ENCODE measurements around the gene HSD17B2.
"Not testable (repeated sequence)": the region's sequence is repeated elsewhere in the genome, so short reads cannot be mapped to it uniquely, and the experiment has no call there.

HSD17B2 gene

GRCh38 chr16:82079892-82080291 is 44.8 kb downstream of the HSD17B2 start:
- DNase-seq (ENCODE audit: low read depth in 2 of 2): no peak

DNA sequence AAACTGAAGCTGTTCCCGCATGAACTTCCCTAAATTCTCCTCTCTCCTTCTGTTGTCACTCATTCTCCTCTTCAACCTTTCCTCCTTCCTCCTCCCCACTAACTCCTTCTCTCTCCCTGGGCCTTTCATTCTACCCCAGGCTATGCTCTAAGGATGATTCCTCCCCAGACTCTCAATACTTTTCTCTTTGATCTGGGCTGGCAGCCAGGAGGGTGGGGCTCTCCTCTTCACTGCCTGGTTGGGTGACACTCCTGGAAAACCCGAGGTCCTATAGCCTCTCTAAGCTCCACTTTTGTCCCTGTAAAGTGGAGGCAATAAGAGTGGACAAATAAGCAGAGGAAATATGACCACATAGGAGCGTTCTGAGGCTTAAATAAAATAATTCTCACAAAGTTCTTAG is 46.2 kb downstream of the HSD17B2 start:
- no peak for DNase-seq (ENCODE audit: low read depth in 2 of 2)

GRCh38 chr16:82082097-82082496 is 47.0 kb downstream of the HSD17B2 start:
- no peak for DNase-seq (ENCODE audit: low read depth in 2 of 2)

DNA sequence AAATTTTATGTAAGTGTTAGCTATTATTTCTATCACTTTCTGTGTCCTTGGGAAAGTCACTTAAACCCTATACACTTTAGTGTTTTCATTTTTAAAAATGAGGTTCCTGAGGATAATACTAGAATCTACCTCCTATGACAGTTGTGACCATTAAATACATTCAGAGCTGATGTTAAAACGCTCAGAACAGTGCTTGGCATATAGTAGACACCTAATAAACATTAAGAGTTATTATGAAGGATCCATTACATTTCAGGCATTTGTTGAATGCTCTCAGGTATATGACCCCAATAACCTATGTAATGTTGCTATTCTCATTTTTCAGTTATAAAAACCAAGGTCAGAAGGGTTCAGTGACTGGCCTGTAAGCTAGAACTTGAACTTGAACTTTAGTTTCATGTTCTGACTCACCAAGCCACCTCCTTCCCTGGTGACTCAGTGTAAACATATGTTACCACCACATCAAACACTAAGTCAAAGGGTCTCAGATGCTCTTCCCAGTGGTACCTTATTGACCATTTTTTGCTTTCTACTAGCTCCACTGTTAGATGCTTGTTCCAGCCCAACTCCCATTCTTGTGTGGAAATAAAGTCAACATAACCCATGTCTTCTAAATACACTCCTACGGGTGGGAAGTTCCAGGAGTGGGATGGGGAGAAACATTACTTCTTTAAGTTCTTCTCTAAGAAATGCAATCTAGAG is 47.6 kb downstream of the HSD17B2 start:
- no peak for DNase-seq (ENCODE audit: low read depth in 2 of 2)

DNA sequence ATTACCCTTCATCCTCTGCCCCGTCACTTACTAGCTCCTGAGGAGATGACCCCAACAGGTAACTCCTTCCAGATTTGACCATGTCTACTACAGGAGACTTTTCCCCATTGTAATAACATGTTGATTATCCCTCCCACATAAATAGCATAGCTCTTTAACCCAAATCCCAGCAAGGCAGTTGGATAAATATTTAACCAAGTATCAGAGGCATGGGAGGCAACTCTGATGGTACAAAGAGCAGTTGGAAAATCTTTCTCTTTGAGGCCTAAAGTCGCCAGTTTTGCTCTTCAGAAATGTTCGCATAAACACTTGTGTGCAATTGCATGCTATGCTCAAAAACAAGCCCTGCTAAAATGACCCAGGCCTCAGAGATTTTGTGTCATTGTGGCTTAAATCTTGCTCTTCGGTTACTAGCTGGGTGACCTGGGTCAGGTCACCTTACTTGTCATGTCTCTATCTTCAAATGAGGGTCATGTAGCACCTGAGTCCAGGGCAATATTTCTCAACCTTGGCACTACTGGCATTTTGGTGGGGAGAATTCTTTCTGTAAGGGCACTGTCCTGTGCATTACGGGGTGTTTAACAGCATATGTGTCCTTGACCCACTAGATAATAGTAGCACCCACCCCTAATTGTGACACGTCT is 48.8 kb downstream of the HSD17B2 start:
- DNase-seq (ENCODE audit: low read depth in 2 of 2): no peak

DNA sequence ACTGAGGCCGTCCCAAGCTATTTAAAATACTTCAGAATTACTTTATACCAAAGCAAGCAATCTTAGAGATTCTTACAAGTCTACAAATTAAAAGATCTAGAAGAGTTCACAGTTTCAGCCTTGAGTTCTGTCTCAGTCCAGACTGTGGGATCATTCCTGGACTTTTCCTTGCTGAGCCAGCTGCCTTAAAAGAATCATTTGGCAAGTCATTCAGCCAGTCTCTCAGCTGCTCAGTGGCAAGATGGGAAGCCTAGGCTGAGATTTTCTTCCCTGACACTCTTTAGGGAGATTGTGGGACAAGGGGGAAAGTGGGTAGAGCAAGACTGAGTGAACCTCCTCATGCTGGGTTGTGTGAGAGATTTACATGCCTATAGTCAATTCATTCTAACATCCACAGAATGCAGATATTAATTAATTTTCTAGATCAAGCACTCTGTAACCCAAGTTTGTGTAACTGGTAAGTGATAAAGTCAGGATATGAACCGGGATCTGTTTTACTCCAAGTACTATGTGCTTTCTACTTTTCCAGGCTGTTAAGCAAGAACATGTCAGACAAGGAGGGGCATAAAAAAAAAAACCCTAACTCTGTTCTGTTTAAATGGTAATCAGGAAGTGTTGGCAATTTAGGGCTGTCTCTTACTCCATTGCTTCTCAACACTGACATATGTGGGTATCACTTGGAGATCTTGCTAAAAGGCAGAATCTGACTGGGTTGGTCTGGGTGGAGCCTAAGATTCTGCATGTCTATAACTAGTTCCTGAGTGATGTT is 50.1 kb downstream of the HSD17B2 start:
- DNase-seq (ENCODE audit: low read depth in 2 of 2): no peak

GRCh38 chr16:82088483-82088882 is 53.4 kb downstream of the HSD17B2 start:
- DNase-seq (ENCODE audit: low read depth in 2 of 2): no peak

DNA sequence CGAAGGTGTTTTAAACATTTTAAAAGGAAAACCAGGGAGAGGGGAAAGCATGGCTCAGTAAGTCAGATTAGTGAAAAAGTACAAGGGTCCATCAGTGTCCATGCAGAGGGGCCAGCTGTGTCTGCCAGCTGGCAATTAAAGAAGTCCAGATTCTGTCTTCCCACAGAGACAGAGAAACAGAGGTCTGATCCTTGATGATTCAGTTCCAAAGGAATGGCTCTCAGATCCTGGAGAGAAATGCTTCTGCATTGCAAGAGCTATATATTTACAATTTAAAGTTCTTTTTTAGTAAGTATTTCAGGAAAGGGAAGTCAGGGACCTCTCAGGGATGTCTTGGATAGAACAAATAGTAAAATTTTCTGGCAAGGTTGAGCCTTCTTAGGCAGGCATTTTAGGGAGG is 56.2 kb downstream of the HSD17B2 start:
- no peak for DNase-seq (ENCODE audit: low read depth in 2 of 2)

DNA sequence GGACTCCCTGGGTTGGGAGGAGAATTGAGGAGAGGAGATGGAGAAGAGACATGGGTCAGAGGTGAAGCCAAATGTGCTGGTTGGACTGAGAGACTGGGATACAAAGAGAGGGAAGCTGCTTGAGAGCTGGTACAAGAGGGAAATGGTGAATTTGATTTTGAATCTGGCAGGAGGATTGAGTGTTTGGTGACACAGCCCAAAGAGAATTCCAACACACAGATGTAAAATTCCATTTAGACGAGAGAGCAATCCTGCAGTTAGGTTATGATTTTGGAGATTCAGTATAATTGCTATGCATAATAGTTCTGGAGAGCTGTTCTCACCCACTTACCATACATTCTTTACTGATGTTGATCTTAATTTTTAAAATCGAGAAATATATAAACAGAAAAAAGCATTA is 57.7 kb downstream of the HSD17B2 start:
- no peak for DNase-seq (ENCODE audit: low read depth in 2 of 2)

DNA sequence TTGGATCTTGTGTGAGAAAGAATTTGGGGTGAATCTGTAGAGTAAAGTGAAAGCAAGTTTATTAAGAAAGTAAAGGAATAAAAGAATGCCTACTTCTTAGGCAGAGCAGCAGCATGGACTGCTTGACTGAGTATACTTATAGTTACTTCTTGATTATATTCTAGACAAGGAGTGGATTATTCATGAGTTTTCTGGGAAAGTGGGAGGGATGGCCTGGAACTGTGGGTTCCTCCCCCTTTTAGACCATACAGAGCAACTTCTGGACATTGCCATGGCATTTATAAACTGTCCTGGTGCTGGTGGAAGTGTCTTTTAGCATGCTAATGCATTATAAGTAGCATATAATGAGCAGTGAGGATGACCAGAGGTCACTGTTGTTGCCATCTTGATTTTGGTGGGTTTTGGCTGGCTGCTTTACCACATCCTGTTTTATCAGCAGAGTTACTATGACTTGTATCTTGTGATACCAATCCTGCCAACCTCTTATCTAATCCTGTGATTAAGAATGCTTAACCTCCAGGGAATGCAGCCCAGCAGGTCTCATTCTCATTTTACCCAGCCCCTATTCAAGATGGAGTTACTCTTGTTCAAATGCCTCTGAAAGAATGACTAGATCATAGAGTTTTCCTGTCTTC is 58.7 kb downstream of the HSD17B2 start:
- DNase-seq (ENCODE audit: low read depth in 2 of 2): no peak

DNA sequence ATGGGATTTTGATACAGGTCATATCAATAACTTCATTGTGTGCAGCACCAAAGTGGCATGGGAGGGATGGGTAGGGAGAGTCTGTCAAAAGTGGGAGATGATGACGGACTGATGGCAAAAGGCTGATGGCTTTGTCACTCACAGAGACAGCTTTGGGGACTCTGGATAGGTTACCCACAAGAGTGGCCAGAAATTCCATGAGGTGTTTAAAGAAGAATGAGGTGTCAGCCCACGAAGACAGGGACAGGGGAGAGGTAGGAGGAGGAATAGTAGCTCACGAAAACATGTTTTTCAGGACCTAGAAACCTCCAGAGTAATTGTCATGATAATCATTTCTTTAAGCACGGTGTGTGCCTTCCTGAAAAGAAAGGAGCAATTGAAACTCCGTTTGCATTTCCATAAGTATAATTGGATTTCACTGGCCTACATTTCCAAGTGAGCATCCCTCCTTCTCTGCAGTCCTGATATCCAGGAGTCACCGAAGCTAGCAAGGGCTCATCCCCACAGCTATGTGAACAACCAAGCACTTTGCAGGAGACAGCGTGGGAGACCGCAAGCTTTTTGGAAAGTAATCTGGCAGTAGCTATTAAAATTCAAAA is 60.0 kb downstream of the HSD17B2 start:
- DNase-seq (ENCODE audit: low read depth in 2 of 2): no peak

DNA sequence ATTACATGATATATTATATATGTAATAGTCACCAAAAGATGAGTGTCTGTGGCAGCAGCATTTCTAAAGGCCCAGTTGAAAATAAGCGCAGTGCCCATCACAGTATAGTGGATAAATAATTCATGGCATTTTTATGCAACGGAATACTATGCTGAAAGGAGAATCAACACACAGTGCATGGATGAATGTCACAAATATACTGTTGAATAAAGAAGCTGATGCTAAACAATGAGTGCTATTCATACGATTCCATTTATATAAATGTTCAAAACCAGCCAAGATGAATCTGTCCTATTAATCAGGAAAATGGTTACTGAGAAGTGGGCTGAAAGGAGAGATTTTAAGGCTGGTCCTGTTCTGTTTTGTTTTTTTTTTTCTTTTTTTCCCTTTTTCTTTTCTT is 61.6 kb downstream of the HSD17B2 start:
- no peak for DNase-seq (ENCODE audit: low read depth in 2 of 2)

DNA sequence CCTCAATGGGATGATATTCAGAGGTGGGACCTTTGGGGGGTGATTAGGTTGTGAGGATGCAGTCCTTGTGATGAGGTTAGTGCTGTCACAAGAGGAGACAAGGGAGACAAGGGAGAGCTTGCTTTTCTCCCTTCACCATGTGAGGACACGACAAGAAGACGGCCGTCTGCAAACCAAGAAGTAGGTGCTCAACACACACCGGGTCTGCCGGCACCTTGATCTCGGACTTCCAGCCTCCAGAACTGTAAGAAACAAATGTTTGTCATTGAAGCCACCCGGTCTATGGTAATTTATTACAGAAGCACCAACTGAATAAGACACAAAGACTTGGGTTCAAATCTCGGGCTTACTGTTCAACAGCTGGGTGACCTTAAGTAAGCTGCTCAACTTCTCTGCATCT is 70.1 kb downstream of the HSD17B2 start:
- no peak for DNase-seq (ENCODE audit: low read depth in 2 of 2)

DNA sequence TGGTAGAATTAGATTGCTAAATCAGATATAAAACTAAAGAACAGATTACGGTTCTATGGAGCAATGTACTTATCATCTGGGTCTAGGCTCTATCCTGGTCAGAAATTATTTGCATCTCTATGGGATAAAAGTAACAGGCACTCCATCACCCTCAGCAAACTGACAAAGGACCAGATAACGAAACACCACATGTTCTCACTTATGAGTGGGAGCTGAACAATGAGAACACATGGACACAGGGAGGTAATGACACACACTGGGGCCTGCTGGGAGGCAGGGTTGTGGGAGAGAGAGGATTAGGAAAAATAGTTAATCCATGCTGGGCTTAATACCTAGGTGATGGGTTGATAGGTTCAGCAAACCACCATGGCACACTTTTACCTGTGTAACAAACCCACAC is 73.0 kb downstream of the HSD17B2 start:
- DNase-seq (ENCODE audit: low read depth in 2 of 2): no peak

- DNase-seq (ENCODE audit: low read depth in 2 of 2): no peak
These were observed 73.7 kb downstream of the HSD17B2 start for GRCh38 chr16:82108774-82109173.

- DNase-seq (ENCODE audit: low read depth in 2 of 2): not testable (repeated sequence)
These were observed 74.2 kb downstream of the HSD17B2 start for GRCh38 chr16:82109266-82109665.

GRCh38 chr16:82111944-82112343 is 76.9 kb downstream of the HSD17B2 start:
- no peak for DNase-seq (ENCODE audit: low read depth in 2 of 2)

DNA sequence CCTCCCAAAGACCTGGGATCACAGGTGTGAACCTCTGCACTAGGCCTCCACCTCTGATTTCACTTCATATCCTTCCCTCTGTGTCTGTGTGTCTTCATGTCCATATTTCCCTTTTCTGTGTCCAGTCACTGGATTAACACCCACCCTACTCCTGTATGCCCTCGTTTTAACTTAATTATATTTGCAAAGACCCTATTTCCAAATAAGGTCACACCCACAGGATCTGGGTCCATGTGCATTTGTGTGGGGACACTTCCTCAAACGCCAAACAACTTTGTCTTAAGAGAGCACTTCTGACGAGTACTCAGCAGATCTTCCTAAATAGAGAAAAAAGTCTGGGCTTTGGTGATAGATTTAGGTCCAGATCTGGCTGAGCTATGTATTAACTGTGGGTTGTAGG is 78.7 kb downstream of the HSD17B2 start:
- DNase-seq (ENCODE audit: low read depth in 2 of 2): no peak

DNA sequence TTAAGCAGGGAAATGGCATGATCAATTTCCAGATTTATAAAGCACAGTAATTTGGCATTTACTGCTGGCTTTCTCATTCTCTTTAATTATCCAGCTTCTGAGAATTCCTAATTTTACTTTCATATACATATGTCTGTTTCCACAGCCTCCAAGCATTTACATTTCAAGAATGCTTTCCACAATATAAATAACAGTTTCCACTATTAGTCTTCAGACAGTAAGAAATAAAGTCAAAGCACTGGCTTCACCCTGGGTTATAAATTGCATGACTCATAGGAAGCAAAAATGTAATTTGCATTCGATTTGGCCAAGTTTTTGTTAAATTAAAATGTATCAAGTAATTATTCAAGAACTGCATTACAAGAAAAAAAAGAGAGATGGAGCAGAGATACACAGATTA is 81.5 kb downstream of the HSD17B2 start:
- no peak for DNase-seq (ENCODE audit: low read depth in 2 of 2)

DNA sequence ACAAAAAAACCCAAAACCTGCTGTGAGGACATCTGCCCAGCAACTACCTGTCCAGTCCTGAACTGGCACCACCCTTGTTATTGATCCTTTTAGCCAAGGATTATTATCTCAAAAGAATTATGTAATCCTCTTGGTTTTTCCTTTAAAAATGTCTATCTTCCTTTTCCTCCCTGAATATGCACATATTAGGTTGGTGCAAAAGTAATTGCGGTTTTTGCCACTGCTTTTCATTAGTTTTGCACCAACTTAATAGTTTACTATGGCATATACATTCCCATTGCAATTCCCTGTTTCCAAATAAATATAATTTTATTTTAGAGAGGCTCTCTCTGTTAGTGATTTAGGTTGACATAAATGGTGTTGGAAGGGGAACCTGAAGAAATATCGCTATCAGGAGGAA is 83.7 kb downstream of the HSD17B2 start:
- DNase-seq (ENCODE audit: low read depth in 2 of 2): no peak

GRCh38 chr16:82119405-82119804 is 84.4 kb downstream of the HSD17B2 start:
- DNase-seq (ENCODE audit: low read depth in 2 of 2): no peak

- DNase-seq (ENCODE audit: low read depth in 2 of 2): no peak
These were observed 89.6 kb downstream of the HSD17B2 start for GRCh38 chr16:82124651-82125050.
